HEK293 (cell line): ENCODE results near the gene TM9SF1.
A peak's percentile ranks its signal among the peaks of the same experiment; 100 is the strongest.

ENCODE experiments used
- EGR2 ChIP-seq: fragments of 450-650 bp; formaldehyde crosslinking; IDR thresholded peaks from 2 replicates; pipeline ENCODE4 v1.5.1; 2016; ENCODE audit warnings: low read depth, missing biosample characterization, missing genetic modification characterization
- FEZF1 ChIP-seq: fragments of 450-650 bp; formaldehyde crosslinking; IDR thresholded peaks from 2 replicates; pipeline ENCODE4 v1.5.1; 2016; ENCODE audit warnings: missing biosample characterization, missing genetic modification characterization
- INSM2 ChIP-seq: fragments of 450-650 bp; formaldehyde crosslinking; IDR thresholded peaks from 2 replicates; pipeline ENCODE4 v1.5.1; 2016; ENCODE audit warnings: missing biosample characterization, missing genetic modification characterization
- KLF8 ChIP-seq: fragments of 450-650 bp; formaldehyde crosslinking; IDR thresholded peaks from 2 replicates; pipeline ENCODE4 v1.5.1; 2016; ENCODE audit warnings: missing biosample characterization, missing genetic modification characterization
- PRDM4 ChIP-seq: fragments of 450-650 bp; formaldehyde crosslinking; IDR thresholded peaks from 2 replicates; pipeline ENCODE4 v1.5.1; 2017; ENCODE audit warnings: missing biosample characterization, missing genetic modification characterization
- ZBTB49 ChIP-seq: fragments of 450-650 bp; formaldehyde crosslinking; IDR thresholded peaks from 2 replicates; pipeline ENCODE4 v1.5.1; 2016; ENCODE audit warnings: missing biosample characterization, missing genetic modification characterization, low read depth
- ZNF114 ChIP-seq: fragments of 450-650 bp; formaldehyde crosslinking; IDR thresholded peaks from 2 replicates; pipeline ENCODE4 v1.5.0; 2017; ENCODE audit warnings: missing biosample characterization, missing genetic modification characterization
- ZNF146 ChIP-seq: fragments of 450-650 bp; formaldehyde crosslinking; IDR thresholded peaks from 2 replicates; pipeline ENCODE4 v1.5.1; 2016; ENCODE audit warnings: missing biosample characterization, missing genetic modification characterization
- ZNF202 ChIP-seq: fragments of 450-650 bp; formaldehyde crosslinking; IDR thresholded peaks from 2 replicates; pipeline ENCODE4 v1.5.1; 2016; ENCODE audit warnings: missing biosample characterization, missing genetic modification characterization, borderline replicate concordance
- ZNF211 ChIP-seq: fragments of 450-650 bp; formaldehyde crosslinking; IDR thresholded peaks from 2 replicates; pipeline ENCODE4 v1.5.1; 2016; ENCODE audit warnings: low read depth, missing biosample characterization, missing genetic modification characterization
- ZNF239 ChIP-seq: fragments of 450-650 bp; formaldehyde crosslinking; IDR thresholded peaks from 2 replicates; pipeline ENCODE4 v1.5.1; 2016; ENCODE audit warnings: missing biosample characterization, missing genetic modification characterization
- ZNF362 ChIP-seq: fragments of 450-650 bp; formaldehyde crosslinking; IDR thresholded peaks from 2 replicates; pipeline ENCODE4 v1.5.1; 2016; ENCODE audit warnings: missing biosample characterization, missing genetic modification characterization
- ZNF391 ChIP-seq: fragments of 450-650 bp; formaldehyde crosslinking; IDR thresholded peaks from 2 replicates; pipeline ENCODE4 v1.5.1; 2016; ENCODE audit warnings: low read depth, missing biosample characterization, missing genetic modification characterization, borderline replicate concordance
- ZNF394 ChIP-seq: fragments of 450-650 bp; formaldehyde crosslinking; IDR thresholded peaks from 2 replicates; pipeline ENCODE4 v1.5.1; 2016; ENCODE audit warnings: missing biosample characterization, missing genetic modification characterization, mild to moderate bottlenecking, moderate library complexity, borderline replicate concordance
- ZNF518A ChIP-seq: fragments of 450-650 bp; formaldehyde crosslinking; conservative IDR thresholded peaks from 2 replicates; pipeline ENCODE4 v1.5.1; 2016; ENCODE audit warnings: low read depth, missing biosample characterization, missing genetic modification characterization
- ZNF521 ChIP-seq: fragments of 450-650 bp; formaldehyde crosslinking; IDR thresholded peaks from 2 replicates; pipeline ENCODE4 v1.5.1; 2017; ENCODE audit warnings: missing biosample characterization, mild to moderate bottlenecking, missing genetic modification characterization
- ZNF558 ChIP-seq: fragments of 450-650 bp; formaldehyde crosslinking; IDR thresholded peaks from 2 replicates; pipeline ENCODE4 v1.5.1; 2016; ENCODE audit warnings: missing biosample characterization, missing genetic modification characterization
- ZNF561 ChIP-seq: fragments of 450-650 bp; IDR thresholded peaks from 2 replicates; pipeline ENCODE4 v1.5.1; 2018; ENCODE audit warnings: missing biosample characterization, missing genetic modification characterization, borderline replicate concordance
- ZNF692 ChIP-seq: fragments of 450-650 bp; formaldehyde crosslinking; IDR thresholded peaks from 2 replicates; pipeline ENCODE4 v1.5.1; 2016; ENCODE audit warnings: missing biosample characterization, missing genetic modification characterization

TM9SF1 gene

GRCh38 chr14:24188251-24189058 is 6.8 kb downstream of the TM9SF1 start, which contains the start of gene IPO4 (continued):
- no peak; the same call in 1 of the 2 replicates for TF ChIP-seq PRDM4 (tag by site-specific recombination)
- TF ChIP-seq ZNF211 (tag by site-specific recombination): no peak
- no peak for TF ChIP-seq ZNF114 (tag by site-specific recombination)
- TF ChIP-seq FEZF1 (tag by site-specific recombination): 0 out of 2 replicates have a peak, but pooled peaks have one; percentile 27
- 0 out of 2 replicates have a peak, but pooled peaks have one; percentile 37 for TF ChIP-seq ZNF239 (tag by site-specific recombination)
- 0 out of 2 replicates have a peak, but pooled peaks have one; percentile 50 for TF ChIP-seq ZNF558 (tag by site-specific recombination)
- peak; percentile 77; the same call in 1 of the 2 replicates for TF ChIP-seq ZNF394
- peak; percentile 89 for TF ChIP-seq INSM2 (tag by site-specific recombination)
- no peak for TF ChIP-seq ZBTB49 (tag by site-specific recombination)
- no peak for TF ChIP-seq ZNF362 (tag by site-specific recombination)
- peak; percentile 93 for TF ChIP-seq ZNF518A (tag by site-specific recombination)
- TF ChIP-seq ZNF561: peak; percentile 97
- TF ChIP-seq ZNF202 (tag by site-specific recombination): no peak
- TF ChIP-seq ZNF391: peak; percentile 95
- peak; percentile 99 for TF ChIP-seq KLF8 (tag by site-specific recombination)
- peak; percentile 88 for TF ChIP-seq ZNF146 (tag by site-specific recombination)
- TF ChIP-seq ZNF521 (tag by site-specific recombination): no peak
- peak; percentile 82 for TF ChIP-seq ZNF692 (tag by site-specific recombination)
- TF ChIP-seq EGR2: peak; percentile 57
